Measurements from ENCODE around the gene KAZN.

The KAZN gene

DNA sequence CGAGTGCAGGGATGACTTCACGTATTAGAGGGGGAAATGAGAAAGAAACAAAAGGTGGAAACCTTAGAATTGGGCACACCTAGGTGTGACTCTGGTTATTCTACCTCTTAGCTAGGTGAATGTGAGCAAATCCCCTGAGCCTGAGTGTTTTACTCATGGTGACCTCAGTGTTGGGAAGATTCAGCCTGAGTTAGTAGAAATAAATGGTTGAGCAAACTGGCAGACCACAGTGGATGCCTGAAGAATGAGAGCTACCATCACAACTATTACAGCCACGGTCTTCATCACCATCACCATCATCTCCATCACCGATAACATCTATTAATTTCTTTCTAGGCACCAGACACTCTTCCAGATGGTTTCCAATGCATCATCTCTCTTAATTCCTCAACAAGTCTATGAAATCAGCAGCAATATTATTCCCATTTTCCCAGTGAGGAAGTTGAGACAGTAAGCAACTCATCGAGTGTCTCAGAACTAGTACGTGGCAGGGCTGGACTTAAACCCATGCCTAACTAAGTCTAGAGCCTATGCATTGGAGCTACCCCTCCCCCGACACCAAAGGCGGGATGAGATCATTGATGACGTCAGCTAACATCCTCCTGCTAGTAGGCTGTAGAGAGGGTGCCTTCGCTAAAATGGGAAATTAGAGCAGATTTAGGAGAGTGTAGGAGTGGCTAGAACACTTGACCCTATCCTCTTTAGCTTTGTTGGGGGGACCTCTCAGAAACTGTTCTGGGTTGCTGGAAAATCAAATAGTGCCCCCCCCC, 7.9 kb upstream of the KAZN start:
- DNase-seq = no peak

DNA sequence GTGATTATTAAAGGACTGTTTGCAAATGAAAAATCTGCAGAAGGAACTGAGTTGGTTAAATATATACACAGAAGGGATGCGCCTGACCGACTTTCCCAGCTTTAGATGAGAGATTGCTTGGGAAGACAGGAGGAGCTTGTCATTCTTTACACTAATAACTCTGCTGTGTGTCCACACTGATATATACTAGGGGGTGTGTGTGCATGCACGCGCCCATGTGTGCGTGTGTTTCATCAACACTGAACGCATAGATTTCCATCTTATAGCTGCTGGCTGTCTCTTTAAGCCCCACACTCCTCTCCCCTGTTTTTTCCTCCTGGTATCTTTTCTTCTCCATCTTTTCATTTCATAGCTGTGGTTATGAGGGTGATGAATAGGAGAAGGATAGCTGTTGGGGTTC, 6.9 kb upstream of the KAZN start:
- no peak for DNase-seq

DNA sequence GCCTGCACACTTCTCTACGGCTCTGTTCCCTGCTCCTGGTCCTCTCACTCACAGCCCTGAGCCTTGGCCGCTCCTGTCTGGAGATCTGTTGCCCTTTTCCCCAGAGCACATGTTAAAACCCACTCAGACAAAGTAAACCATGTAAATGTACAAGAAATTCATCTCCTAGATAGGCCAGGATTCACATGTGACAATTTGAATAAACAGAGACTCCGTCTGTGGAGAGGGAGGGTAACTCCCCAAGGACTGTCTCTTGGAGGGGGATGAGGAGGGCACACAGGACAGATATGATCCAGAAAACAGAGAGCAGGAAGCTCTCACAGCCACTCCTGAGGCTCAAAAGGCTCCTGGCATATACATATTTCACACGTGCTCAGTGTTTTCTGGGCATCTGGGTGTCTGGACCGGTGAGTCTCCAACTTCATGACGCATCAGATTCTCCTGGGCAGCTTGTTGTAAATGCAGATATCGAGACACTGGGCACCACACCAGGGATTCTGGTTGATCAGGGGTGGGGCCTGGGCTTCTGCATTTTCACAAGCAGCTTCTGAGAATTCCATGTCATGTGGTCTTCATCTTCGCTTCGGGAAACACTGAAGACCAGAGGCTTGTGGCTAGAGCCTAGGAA, 6.4 kb upstream of the KAZN start:
- DNase-seq = no peak

DNA sequence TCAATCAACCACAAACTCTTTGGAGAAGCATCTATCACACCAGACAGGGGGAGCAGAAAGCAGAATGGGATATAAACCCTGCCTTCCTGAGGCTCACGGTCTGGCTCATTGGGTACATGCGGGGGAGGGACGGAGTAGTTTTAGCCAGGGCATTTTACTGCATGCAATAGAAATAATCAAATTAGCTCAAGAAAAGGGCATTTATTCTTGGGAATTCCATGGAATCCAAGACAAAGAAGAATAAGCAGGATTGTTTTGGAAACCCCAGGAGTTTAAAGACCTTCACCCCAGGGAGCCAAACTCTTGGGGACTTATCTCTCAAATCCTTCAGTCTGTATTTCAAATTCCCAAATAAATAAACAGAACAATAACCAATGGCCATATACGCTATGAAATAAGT, 5.2 kb upstream of the KAZN start:
- no peak for DNase-seq

DNA sequence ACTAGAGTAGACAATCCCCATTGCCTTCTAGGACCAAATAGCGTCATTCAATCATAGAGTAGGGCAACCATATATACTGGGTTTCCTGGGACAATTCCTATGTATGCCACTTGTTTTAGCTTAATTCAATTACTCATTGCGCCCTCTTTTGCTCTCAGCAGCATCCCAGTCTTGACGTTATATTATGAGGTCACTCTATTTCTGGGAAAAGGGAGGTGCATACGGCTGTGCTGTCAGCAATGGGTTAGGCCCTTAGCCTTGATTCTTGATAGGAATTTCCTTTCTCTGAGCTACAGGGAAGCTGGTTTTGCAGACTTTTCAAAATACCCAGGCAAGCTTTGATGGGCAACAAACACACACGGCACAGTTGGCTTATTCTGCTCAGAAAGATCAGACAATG, 4.4 kb upstream of the KAZN start:
- DNase-seq = no peak

DNA sequence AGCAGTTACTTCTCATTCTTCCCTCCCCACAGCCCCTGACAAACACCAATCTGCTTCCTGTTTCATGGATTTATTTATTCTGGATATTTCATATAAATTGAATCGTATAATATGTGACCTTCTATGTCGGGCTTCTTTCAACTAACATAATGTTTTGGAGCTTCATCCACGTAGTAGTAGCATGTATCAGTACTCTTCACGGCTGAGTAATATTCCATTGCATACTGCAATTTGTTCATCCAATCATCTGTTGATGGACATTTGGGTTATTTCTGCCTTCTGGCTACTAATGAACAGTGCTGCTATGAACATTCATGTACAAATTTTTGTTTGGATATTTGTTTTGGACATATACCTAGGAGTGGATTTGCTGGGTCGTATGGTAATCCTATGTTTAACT, 1.9 kb upstream of the KAZN start:
- DNase-seq = no peak

DNA sequence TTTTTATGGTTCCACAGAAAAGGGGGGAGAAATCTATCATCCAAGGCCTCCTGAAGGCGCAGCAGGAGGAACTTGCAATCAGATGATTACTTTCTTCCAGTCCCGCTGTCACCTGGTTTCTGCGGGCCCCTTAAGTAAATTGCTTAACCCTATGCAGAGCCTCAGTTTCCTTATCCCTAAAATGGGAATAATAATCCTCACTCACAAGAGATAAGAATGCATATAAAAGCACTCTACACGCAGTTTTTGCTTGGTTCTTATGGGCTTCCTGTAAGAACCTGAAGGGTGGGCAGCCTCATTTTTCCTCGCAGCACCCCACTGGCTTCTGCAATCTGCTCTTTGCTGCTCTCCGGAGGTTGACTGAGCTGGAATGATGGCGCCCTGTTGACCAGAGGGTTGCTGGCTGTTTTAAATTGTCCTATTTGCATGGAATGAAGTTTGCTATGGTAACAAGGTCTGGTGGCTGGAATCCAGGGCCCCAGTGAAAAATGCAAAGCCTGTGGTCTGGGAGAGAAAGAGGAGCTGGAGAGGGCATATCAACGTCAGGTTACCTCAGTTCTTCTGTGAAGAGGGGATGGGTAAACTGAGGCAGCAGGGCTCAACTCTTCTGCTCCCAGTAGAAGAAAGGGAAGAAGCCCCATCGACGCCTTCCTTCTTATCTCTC, 1.0 kb upstream of the KAZN start:
- DNase-seq = peak; percentile 11

DNA sequence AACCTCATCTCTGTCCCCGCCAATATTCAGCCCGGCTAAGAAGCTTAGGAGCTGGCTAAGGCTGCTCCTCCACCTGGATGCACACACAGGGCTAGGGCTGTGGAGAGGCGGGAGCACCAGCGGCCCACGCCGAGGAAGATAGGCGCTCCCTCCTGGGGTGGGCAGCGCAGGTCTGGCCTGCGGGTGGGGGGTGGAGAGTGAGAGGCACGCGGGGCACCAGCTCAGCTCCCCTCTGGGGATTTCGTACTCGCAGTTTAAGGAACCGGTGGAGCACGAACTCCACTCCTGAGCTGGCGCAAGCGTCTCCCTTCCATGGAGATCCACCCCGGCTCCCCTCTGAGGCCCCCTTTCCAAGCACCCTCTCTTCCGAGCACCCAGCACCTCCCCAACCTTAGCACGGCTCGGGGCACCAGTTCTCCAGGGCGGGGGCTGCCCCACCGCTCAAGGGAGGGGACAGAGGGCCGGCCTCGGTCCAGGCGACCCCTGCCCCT, 433 bp upstream of the KAZN start:
- no peak for DNase-seq

DNA sequence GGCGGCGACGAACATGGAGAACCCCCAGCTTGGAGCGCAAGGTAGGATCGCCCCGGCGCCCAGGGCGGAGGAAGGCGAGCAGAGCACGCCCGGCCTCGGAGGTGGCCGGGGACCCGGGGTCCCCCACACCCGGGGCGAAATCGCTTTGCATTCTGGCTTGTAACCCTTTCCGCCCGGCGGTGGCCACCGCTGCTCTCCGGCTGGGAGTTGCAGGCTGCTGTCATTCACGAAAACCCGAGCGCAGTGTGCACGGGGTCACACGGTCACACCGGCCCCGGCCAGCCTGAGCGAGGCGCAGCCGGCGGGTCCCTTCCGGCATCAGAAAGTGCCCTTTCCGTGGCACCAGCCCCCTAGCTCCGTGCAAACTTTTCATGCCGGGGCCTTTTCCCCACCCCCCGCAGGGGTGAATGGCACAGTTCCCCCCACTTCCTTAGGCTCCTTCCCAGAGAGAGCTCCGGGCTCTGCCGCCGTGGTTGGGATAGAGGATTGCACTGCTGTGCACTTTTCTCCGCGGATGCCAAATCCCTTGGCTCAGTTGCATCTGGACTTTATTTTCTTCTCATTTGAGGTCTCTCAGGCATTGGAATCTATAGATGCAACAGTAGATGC, 802 bp downstream of the KAZN start:
- no peak for DNase-seq

DNA sequence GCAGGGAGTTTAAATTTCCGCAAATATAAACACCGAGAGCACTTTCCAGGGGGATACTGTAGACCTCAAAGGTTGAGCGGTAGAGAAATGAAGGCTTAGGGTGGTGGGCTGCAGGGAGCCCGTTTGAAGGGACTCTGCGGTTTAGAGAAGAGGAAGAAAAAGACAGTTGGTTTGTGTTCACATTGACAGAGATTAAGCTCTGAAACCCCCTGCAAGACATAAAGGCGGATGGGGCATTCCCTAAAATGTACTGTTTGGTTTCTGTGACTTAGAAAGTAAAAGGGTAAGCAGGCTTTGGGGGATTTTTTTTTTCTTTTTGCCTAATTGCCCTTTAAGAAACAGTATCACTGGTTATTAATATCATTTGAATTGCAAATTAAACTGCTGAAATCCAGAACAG, 1.3 kb downstream of the KAZN start:
- no peak for DNase-seq

DNA sequence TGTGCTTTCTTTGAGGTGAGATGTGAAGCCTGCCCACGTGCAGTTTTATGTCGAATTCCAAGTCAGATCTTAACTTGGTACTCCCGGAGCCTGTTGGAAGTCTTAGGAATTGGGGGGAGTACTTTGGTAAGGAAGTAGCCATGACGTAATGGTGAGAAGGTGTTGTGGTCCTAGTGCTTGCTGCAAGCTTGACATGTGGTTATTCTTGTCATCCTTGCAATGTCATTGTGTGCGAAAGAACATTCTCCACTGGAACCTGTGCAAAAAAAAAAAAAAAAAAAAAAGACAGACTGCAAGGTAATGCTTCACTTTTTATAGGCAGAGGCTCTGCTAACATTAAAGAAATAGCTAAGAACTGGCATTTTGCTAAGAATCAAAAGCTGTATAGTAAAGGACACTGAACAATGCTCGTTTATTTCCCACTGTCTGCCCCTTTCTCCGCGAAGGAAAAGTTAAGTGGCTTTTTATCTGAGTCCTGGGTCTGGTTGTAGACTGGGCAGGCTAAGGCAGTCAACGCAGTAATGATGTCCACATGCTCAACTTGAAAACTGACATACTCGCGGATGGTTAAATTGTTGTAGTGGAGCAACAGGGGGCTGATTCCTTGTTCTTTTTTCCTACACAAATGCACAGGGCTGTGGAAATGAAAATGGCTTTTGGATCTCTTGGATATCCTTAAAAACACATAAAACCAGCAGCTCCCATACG, 2.1 kb downstream of the KAZN start:
- no peak for DNase-seq

DNA sequence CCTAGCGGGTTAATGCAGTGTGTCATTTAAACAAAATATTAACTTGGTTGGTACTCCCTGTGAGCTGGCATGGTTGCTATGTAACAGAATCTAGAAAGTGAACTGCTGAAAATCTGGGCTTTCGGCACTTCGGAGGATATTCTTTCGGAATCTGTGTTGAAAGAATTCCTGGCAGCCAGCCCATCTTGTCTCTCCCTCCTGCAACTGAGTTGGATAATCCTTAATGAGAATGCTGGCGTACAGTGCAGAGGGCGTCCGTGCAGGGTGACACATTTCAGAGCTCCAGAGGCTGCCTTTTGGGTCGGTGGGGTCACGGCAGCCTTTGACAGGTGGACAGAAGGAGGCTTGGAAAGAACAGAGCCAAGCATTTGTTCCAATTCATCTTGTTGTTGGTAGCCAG, 3.7 kb downstream of the KAZN start:
- DNase-seq = no peak

DNA sequence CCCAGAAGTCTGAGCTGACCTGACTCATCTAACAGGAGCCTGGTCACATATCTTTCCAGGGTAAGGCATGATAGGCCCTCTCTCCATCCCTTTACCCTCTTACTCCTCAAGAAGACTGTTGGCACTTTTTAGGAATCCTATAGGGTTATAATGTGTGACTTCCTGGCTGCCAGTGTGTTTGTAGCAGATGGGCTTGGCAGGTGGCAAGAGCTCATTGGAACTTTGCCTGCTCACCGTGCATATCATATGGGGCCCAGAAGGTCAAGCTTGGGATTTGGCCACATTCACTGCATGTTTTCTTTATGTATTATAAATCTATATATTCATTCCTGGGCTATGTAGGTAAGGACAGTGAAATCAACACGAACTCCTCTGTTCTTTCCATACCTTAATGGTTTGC, 5.2 kb downstream of the KAZN start:
- DNase-seq = no peak

DNA sequence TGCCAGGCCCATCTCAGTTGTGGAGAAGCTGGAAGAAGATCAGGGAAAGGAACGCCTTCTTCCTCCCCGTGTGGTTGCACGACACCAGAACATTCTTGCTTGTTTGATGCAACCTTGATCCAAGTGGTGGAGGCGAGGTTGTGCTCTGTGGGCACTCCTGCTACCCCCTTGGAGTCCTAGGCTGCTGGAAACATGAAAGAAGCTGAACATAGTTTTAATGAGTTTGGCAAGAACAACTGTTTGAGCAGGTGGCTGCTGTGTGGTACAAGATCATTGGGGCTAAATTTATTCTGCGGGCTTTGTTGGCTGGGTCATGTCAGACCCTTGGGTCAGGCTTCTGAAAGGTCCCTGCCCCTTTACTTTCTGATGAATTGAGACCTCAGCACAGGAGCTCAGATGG, 5.9 kb downstream of the KAZN start:
- DNase-seq = no peak

DNA sequence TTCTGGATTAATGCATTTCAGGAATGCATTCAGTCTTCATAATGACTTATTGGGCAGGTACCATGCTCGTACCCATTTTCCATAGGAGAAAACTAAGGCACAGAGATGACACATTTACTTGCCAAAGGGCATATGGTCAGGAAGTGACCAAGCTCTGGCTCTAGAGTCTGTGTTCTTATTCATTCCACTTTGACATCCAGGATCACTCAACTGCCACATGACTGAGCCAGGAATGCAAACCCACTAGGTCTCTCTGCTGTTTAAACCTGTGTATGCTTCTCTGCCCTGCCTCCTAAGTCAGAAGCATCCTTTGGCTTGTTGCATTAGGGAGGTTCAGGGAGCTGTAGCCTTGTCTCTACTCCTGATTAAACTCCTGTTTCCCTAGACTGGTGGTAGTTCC, 7.5 kb downstream of the KAZN start:
- no peak for DNase-seq

DNA sequence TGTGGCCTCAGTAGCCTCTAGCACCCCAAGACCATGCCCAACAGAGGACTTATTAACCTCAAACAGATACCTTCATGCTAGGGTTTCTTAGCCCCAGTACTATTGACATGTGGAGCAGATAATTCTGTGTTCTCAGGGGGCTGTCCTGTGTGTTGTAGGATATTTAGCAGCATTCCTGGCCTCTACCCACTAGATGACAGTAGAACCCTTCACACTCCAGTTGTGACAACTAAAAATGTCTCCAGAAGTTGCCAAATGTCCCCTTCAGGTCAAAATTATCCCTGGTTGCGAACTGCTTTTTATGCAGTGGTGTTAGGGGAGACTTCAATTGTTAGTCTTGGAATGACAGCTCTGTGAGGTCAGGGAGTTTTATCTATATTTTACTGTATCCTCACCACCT, 8.1 kb downstream of the KAZN start:
- DNase-seq = no peak

DNA sequence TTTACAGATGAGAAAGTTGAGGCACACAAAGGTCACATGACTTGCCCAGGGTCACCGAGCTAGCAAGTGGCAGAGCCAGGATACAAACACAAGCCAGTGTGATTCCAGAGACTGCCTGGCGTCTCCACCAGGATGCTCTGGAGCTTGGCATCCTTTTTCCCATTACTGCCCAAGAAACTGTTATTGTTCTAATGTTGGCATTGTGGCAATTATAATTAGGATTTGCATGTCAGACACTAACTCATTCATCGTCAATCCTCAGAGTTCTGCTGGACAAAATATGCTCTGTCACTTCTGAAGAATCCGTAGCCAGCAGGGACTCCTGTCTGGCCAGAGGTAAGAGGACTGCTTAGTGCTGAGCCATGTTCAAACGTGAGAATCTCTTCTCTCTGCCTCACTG, 8.8 kb downstream of the KAZN start:
- DNase-seq = no peak

DNA sequence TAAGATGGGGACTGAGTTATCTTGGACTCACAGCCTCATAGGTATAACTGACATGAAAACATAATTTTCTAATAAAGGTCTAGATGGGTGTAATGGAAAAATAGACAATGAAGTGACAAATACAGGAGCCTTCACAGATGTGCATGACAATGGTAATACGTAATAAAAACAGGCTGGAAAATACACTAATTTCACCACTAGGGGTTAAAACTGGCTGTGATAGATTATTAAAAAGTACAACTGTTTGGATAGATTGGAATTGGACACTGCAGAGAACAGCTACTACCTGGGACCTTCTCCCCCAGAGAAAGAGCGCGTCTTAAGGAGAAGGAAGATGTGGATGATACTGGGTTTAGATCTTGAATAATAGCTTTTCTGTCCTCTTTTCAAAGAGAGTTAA, 9.8 kb downstream of the KAZN start:
- DNase-seq = no peak

DNA sequence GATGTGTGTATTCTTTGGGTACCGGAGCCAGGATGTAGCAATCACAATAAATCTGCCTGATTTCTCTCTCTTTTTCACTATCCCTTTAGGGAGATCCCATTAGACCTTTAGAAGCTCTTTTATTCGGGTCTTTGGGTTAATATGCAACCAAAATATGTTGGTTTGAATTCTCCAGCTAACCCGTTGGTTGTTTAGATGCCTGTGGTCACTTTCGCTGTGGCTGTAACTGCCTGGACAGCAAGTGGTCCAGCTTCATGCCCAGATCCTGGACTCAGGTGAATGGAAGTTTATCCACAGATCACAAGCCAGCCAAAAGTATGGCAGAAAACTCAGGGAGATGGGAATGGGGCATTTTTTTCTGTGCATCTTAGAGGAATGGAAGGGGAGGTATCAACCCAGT, 12.3 kb downstream of the KAZN start:
- no peak for DNase-seq

DNA sequence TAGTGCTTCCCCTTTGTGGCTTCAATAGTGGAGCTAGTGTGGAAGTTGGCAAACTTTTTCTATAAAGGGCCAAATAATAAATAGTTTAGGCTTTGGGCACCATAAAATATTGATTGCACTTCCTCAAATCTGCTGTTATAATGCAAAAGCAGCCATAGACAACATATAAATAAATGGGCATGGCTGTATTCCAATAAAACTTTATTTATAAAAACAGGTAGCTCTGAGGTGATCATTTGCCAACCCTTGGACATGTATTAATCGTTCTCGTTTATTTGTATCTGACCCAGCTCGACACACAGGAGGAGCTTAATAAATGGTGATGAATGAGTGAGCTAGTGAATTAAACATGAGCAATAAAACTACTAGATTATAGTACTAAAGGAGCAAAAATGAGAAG, 13.3 kb downstream of the KAZN start:
- DNase-seq = no peak

DNA sequence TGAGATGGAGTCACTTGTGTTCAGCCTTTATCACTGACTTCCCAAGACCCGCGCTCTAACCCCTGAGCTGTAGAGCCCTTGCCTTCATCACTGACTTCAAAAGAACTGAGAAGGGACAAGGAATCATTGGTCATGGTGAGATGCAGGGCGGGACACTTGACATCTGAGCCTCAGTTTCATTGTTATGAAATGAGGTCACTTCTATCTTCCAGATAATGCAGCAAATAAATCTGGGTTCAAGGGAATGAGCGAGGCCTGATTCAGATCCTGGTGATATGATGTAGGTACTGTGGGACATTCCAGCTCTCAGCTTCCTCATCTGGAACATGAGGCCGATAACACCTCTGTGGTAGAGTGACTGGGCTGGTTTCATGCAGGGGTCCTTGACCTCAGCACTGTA, 13.8 kb downstream of the KAZN start:
- no peak for DNase-seq

DNA sequence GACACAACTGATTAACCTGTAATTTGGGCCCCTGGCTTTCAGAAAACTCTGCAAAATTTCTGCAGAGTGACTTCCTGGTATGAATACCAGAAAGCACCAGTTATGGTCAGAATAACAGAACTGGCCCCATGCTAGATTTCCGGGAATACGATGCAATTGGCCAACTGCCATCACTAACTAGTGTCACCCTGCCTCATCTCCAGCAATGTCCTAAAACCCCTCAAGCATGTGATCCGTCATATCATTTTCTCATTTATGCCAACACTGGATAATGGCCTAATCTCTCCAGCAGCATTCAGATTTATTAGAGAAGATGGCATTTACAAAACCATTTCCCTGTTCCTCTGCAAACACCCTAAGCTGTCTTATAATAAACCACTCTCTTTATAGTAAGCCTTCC, 15.4 kb downstream of the KAZN start:
- no peak for DNase-seq

DNA sequence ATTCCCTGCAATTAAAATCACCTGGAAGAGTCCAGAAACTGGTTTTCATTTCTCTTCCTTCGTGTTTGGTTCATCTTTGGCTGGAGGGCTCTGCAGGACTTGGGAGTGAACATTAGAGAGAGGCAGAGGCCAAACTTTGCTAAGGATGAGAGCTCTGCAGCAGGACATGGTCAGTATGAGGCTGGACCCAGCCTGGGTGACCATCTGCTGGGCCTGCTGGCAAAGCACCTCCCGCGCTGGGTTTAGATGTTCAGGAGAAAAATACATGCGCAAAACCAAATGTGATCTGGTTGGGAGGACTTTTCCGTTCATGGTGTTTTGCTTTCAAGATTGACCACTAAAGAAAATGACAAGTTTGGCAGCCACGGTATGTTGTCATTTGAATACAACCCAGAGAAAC, 15.9 kb downstream of the KAZN start:
- no peak for DNase-seq
